OCI-LY1 (cell line): ENCODE results near the gene ADK.

Experiments
- CTCF ChIP-seq: fragments of 200-600 bp; sonication (generic), shearing (Covaris generic); IDR thresholded peaks from 2 replicates; pipeline ENCODE4 v1.5.1; 2017; ENCODE audit warnings: mild to moderate bottlenecking, antibody characterized with exemption, low read length, moderate library complexity, mixed read lengths
- EZH2 ChIP-seq: fragments of 200-600 bp; sonication (generic), shearing (Covaris generic); IDR thresholded peaks from 2 replicates; pipeline ENCODE4 v1.8.0; 2017; ENCODE audit warnings: borderline replicate concordance, mixed run types, mild to moderate bottlenecking, antibody characterized with exemption, low read length, moderate library complexity, mixed read lengths

DNA sequence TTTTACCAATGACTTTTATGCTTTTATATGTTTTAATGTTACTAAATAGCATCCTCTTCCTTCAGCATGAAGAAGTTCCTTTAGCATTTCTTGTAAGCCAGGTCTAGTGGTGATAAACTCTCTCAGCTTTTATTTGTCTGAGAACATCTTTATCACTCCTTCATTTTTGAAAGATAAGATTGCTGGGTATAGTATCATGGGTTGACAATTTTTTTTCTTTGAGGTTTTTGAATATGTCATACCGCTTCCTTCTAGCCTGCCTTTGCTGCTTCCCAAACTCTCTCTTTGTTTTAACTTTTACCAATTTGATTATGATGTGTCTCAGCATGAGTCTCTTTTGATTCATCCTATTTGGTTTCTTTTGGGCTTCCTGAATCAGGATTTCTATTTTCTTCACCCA, 567.2 kb downstream of the ADK start:
- TF ChIP-seq CTCF, result no peak
- no peak for TF ChIP-seq EZH2
